B cell (primary cell): ENCODE measurements around the gene ARHGEF10L. TPM values are rescaled to one million over a fixed set of nuclear protein-coding genes. Genes with fewer than 3 reads are reported as not detected.

Source experiments
- ATAC-seq: fragments of 200-7000 bp; cut with Tn5 transposase; one replicate; pipeline ENCODE4 v1.10.0; 2021; ENCODE audit warnings: low read depth, mild to moderate bottlenecking, moderate number of reproducible peaks, moderate library complexity
- CTCF ChIA-PET: fragments of 350-600 bp; sonication (Branson Sonifier 250); formaldehyde crosslinking; loops from one replicate; lab custom pipeline; 2021; ENCODE audit warnings: antibody characterized with exemption, inconsistent platforms; lab: Charles Lee
- POLR2A ChIA-PET: fragments of 350-600 bp; sonication (Branson Sonifier 250); formaldehyde crosslinking; loops from one replicate; lab custom pipeline; 2021; ENCODE audit warnings: antibody characterized with exemption; lab: Charles Lee
- DNase-seq: peaks from one replicate; pipeline ENCODE4 v3.0.0; 2013
- H2AFZ ChIP-seq: 2 replicates; pipeline ENCODE4 v1.6.1; 2012; ENCODE audit warnings: mild to moderate bottlenecking, low read depth, low read length; ENCODE audit not compliant: insufficient read depth, poor library complexity, severe bottlenecking
- H3K27ac ChIP-seq, 2 donors: 1 replicate in 1 of 2; 2 replicates in 1 of 2; pipeline ENCODE4 v1.5.1; 2012 to 2013; ENCODE audit warnings: low read length in 2 of 2, mild to moderate bottlenecking in 2 of 2, moderate library complexity in 1 of 2
- H3K27me3 ChIP-seq, 4 experiments: fragments of 200-600 bp in 1 of 4; sonication (generic) in 1 of 4; replicated peaks in 1 of 4; 1 replicate in 2 of 4; 2 replicates in 2 of 4; pipeline versions ENCODE4 v1.6.1 to v1.7.0; 2013 to 2016; ENCODE audit warnings: low read length in 3 of 4, mild to moderate bottlenecking in 2 of 4, mixed read lengths in 1 of 4, moderate library complexity in 1 of 4; ENCODE audit not compliant: insufficient read depth in 4 of 4, control insufficient read depth in 3 of 4; ENCODE audit errors: control extremely low read depth in 1 of 4
- H3K36me3 ChIP-seq, 2 experiments: replicated peaks in 1 of 2; 1 replicate in 1 of 2; 2 replicates in 1 of 2; pipeline versions ENCODE4 v1.6.1 to v1.7.1; 2013; ENCODE audit warnings: low read length in 1 of 2; ENCODE audit not compliant: insufficient read depth in 2 of 2, control insufficient read depth in 1 of 2; ENCODE audit errors: control extremely low read depth in 1 of 2, extremely low read depth in 1 of 2
- H3K4me1 ChIP-seq, 2 donors: fragments of 200-600 bp in 1 of 2; sonication (generic) in 1 of 2; 1 replicate in 1 of 2; 2 replicates in 1 of 2; pipeline versions ENCODE4 v1.5.1 to v1.6.1; 2013 to 2017; ENCODE audit warnings: low read length in 2 of 2; ENCODE audit not compliant: control insufficient read depth in 2 of 2, insufficient read depth in 2 of 2
- H3K4me2 ChIP-seq: replicated peaks from 2 replicates; pipeline ENCODE3; 2012; ENCODE audit warnings: mild to moderate bottlenecking, low read depth, low read length; ENCODE audit not compliant: poor library complexity, severe bottlenecking
- H3K4me3 ChIP-seq, 5 experiments: fragments of 200-600 bp in 1 of 5; sonication (generic) in 1 of 5; 1 replicate in 3 of 5; 2 replicates in 2 of 5; pipeline versions ENCODE4 v1.5.1 to v1.7.0; 2011 to 2016; ENCODE audit warnings: low read length in 4 of 5, mild to moderate bottlenecking in 4 of 5, low read depth in 2 of 5, control low read depth in 1 of 5, moderate library complexity in 1 of 5; ENCODE audit not compliant: insufficient read depth in 1 of 5; ENCODE audit errors: control extremely low read depth in 1 of 5, extremely low read depth in 1 of 5
- H3K79me2 ChIP-seq: fragments of 200-600 bp; sonication (generic); one replicate; pipeline ENCODE4 v1.6.0; 2016; ENCODE audit warnings: low read length; ENCODE audit not compliant: control insufficient read depth, insufficient read depth
- H3K9ac ChIP-seq: fragments of 200-600 bp; sonication (generic); 2 replicates; pipeline ENCODE4 v1.6.1; 2017; ENCODE audit warnings: mild to moderate bottlenecking, low read length, moderate library complexity
- H3K9me3 ChIP-seq, 3 donors: one replicate each; pipeline versions ENCODE4 v1.6.1 to v1.7.1; 2013; ENCODE audit warnings: low read length in 2 of 3; ENCODE audit not compliant: control insufficient read depth in 2 of 3, insufficient read depth in 1 of 3; ENCODE audit errors: control extremely low read depth in 1 of 3
- H4K20me1 ChIP-seq: 2 replicates; pipeline ENCODE4 v1.6.0; 2012; ENCODE audit warnings: mild to moderate bottlenecking, low read length; ENCODE audit not compliant: insufficient read depth, control insufficient read depth, poor library complexity, severe bottlenecking
- H3K27ac Mint-ChIP-seq: one replicate; pipeline ENCODE4 v1.8.0; 2021; ENCODE audit warnings: mixed read lengths
- H3K27me3 Mint-ChIP-seq: one replicate; pipeline ENCODE4 v1.8.0; 2021; ENCODE audit warnings: mixed read lengths
- H3K4me1 Mint-ChIP-seq: one replicate; pipeline ENCODE4 v1.8.0; 2021; ENCODE audit warnings: mixed read lengths
- H3K4me3 Mint-ChIP-seq: one replicate; pipeline ENCODE4 v1.8.0; 2021; ENCODE audit warnings: mixed read lengths
- H3K9me3 Mint-ChIP-seq: one replicate; pipeline ENCODE4 v1.8.0; 2022; ENCODE audit warnings: mixed read lengths; ENCODE audit not compliant: insufficient read depth
- CTCF ChIP-seq: fragments of 200-600 bp; IDR thresholded peaks from one replicate; pipeline ENCODE4 v1.8.0; 2022; ENCODE audit warnings: antibody characterized with exemption, mild to moderate bottlenecking
- EZH2 ChIP-seq: IDR thresholded peaks from 2 replicates; pipeline ENCODE4 v1.6.1; 2012; ENCODE audit warnings: borderline replicate concordance, low read depth, mild to moderate bottlenecking, moderate library complexity, low read length; ENCODE audit not compliant: insufficient read depth, poor library complexity, severe bottlenecking
- WGBS: methylation state at CpG from one replicate; pipeline ENCODE4 v1.1.5; 2013; ENCODE audit warnings: missing lambda C conversion rate; ENCODE audit not compliant: insufficient coverage; 5-methylcytosine and 5-hydroxymethylcytosine counted together
- intact Hi-C: fragments of 100-400 bp; cut with micrococcal nuclease; formaldehyde crosslinking; loops from one replicate; pipeline ENCODE4 v1.10.0; 2022
- polyA plus RNA-seq: library from polyadenylated mRNA; depleted of rRNA; stranded (reverse); fragments of >200 nt; gene quantifications from 2 replicates; pipeline ENCODE4 v1.2.3, GENCODE V29; 2012
- total RNA-seq, 2 donors: library from RNA; stranded (reverse); fragments of 120-200 nt in 1 of 2; gene quantifications; 1 replicate in 1 of 2; 2 replicates in 1 of 2; pipeline versions ENCODE4 v1.2.3 to v1.2.4, GENCODE V29; 2013 to 2022

The ARHGEF10L gene
- total and polyA plus RNA-seq, 2 donors (not counting 1 experiment from before 2014, with no cell fraction given), result 2.0 to 4.9 TPM

DNA sequence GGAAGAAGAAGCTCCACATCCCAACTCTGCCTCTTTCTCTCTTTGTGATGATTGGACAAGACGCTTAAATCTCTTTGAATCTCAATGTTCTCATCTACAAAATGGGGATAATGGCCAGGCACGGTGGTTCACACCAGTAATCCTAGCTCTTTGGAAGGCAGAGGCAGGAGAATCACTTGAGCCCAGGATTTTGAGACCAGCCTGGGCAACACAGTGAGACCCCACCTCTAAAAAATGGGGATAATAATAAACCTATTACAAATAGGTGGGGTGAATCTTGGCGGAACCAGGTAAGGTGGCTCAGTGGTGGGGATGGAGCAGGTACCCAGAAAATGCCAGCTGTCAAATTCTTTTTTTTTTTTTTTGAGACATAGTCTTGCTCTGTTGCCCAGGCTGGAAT, 29.4 kb upstream of the ARHGEF10L start:
- Mint-ChIP-seq H3K27ac (no peak overlapping the region), H3K4me1 (no peaks in the 10 kb centered on the region), H3K9me3 (no peaks in the 10 kb centered on the region), H3K4me3 (no peak overlapping the region), H3K27me3 (peaks cover 9% of the 10 kb centered on the region)
- no peak overlapping the region for H3K4me3 ChIP-seq
- H3K27me3 ChIP-seq, result no peaks in the 10 kb centered on the region
- no peaks in the 10 kb centered on the region for H3K4me1 ChIP-seq
- no peak overlapping the region for H2AFZ ChIP-seq
- ChIA-PET CTCF (no interaction called here), POLR2A (interaction anchor here (0.6 kb wide), 1 partner anchor 42 kb away, joined by 10 read pairs; no protein-coding TSS in a partner anchor)
- ATAC-seq, result no peak
- no peak overlapping the region for H3K4me2 ChIP-seq
- DNase-seq, result no peak
- TF ChIP-seq CTCF (no peak), EZH2 (no peak)
- no peak overlapping the region for H3K27ac ChIP-seq
- no peaks in the 10 kb centered on the region for H3K9me3 ChIP-seq
- no peak overlapping the region for H3K9ac ChIP-seq
- no peaks in the 10 kb centered on the region for H3K36me3 ChIP-seq
- WGBS, result no CpG with 5 or more reads among the region's 3 CpGs
- intact Hi-C loops, result no loop called here
- no peaks in the 10 kb centered on the region for H4K20me1 ChIP-seq
- H3K79me2 ChIP-seq, result no peaks in the 10 kb centered on the region

GRCh38 chr1:17511188-17511587, 28.3 kb upstream of the ARHGEF10L start:
- Mint-ChIP-seq H3K27ac (no peak overlapping the region), H3K4me1 (no peaks in the 10 kb centered on the region), H3K27me3 (peaks cover 14% of the 10 kb centered on the region), H3K4me3 (no peak overlapping the region), H3K9me3 (no peaks in the 10 kb centered on the region)
- no peak for TF ChIP-seq EZH2
- no peak for TF ChIP-seq CTCF
- intact Hi-C loops, result no loop called here
- H3K27me3 ChIP-seq, result peaks cover 0 to 8% (median 1%) of the 10 kb centered on the region in 4 experiments
- H4K20me1 ChIP-seq, result no peaks in the 10 kb centered on the region
- no peak overlapping the region for H3K4me2 ChIP-seq
- no peaks in the 10 kb centered on the region for H3K4me1 ChIP-seq
- 100% methylated on average over 1 of the region's 2 CpGs for WGBS
- no peaks in the 10 kb centered on the region for H3K79me2 ChIP-seq
- DNase-seq, result no peak
- no peak for ATAC-seq
- no peak overlapping the region for H3K9ac ChIP-seq
- no peak overlapping the region for H2AFZ ChIP-seq
- no peak overlapping the region for H3K27ac ChIP-seq
- ChIA-PET CTCF (interaction anchor here (0.6 to 0.9 kb wide), 2 partner anchors 8 to 96 kb away, joined by 3 to 5 read pairs; no protein-coding TSS in a partner anchor), POLR2A (no interaction called here)
- no peaks in the 10 kb centered on the region for H3K9me3 ChIP-seq
- no peak overlapping the region for H3K4me3 ChIP-seq
- H3K36me3 ChIP-seq, result no peaks in the 10 kb centered on the region
